HTR-8/SVneo (cell line): ENCODE data around the gene ATG16L2.
"Not testable (repeated sequence)": the region's sequence is repeated elsewhere in the genome, so short reads cannot be mapped to it uniquely, and the experiment has no call there.

Source experiments
- DNase-seq: peaks from one replicate; pipeline ENCODE4 v3.0.0; 2011; ENCODE audit warnings: low spot score, mixed read lengths; ENCODE audit not compliant: insufficient read length
- FAIRE-seq: peaks from 2 replicates; lab custom pipeline; 2011; peaks lifted over from hg19 to GRCh38; lab: Jason Lieb, UNC

ATG16L2 gene

GRCh38 chr11:72823105-72823804, 9.0 kb downstream of the ATG16L2 start:
- FAIRE-seq (no peak), DNase-seq (no peak)

DNA sequence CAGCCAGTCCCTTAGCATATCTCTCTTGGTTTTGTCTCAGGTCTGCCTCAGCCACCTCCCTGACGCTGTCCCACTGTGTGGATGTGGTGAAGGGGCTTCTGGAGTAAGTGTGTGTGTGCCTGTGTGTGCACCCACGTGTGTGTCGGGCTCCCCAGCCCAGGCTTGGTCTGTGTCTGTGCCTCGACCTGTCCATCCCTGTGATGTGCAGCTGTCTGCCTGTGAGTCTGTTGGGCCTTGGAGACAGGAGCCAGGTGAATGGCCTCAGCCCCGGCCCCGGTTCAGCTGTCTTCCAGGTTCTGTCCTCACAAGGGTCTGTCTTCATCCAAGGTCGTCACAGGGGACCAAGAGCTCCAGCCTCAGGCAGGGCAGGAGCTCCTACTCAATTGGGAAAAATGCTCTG, 9.8 kb downstream of the ATG16L2 start:
- FAIRE-seq (no peak), DNase-seq (no peak)

DNA sequence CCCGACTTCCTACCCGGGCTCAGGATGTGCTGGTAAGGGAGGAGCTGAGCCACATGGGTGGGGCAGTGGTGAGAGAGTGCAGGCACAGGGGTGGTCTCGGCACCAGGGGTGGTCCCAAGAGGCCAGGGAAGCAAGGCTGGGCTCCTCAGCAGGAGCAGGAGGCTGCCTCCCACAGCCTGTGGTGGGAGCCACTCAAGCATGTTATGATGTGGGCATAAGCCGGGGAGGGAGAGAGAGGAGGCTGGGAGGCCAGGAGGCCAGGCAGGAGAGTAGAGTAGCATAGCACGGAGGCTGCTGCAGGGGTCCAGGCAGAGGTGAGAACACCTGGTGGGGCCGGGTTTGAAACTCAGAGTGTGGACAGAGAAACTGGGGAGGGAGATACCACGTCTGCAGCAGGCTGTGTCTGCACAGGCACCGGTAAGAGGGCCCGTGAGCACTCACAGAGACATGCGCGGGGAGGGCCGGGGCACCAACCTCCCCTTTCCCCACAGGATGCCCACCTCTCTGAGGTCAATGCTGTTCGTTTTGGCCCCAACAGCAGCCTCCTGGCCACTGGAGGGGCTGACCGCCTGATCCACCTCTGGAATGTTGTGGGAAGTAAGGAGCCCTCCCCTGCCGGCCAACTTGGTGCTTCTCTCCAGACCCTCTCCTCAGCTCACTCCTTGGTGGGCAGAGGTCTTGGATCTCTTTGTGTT, 10.7 kb downstream of the ATG16L2 start:
- FAIRE-seq (no peak), DNase-seq (no peak)

DNA sequence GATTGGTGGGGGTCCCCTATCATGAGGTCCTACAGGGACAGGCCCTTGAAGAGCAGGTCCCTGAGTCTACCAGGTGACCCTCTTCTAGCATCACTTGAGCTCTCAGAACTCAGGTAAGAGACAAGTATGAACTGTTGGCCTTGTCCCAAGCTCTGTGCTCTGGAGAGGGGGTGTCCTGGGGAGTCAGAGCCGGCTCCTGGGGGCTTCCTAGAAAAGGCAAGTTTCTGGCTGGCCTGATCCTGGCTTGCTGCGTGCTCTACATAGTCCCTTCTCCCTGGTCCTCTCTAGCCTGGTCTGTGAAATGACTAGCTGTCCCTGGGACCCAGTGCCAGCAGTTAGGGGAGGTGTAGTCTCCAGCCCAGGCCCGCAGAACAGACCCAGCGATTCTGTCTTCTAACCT, 11.4 kb downstream of the ATG16L2 start:
- FAIRE-seq (no peak), DNase-seq (no peak)

DNA sequence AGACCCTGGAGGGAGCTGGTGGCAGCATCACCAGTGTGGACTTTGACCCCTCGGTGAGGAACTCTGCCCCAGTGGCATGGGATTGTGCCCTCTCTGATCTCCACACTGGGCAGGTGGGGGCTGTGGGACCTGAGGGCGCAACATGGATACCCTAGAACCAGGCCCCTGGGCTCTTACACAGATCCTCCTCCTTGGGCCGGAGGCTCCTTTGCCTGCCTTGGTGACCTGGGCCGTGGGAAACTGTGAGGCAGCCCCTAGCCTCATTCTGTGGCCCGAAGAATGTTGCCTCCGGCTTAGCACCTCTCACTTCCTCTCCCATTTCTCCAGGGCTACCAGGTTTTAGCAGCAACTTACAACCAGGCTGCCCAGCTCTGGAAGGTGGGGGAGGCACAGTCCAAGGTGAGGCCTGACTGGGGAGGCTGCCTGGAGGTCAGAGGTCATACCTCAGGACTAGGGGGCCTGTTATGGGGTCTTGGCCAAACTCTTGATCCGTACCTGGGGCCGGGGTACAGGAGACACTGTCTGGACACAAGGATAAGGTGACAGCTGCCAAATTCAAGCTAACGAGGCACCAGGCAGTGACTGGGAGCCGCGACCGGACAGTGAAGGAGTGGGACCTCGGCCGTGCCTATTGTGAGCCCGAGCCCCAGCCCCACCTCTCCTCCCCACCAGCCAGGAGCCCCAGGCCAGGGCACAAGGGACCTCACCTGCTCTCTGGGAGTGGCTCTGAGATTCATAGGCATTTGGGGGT, 12.2 kb downstream of the ATG16L2 start:
- no peak for DNase-seq
- FAIRE-seq = no peak

GRCh38 chr11:72826942-72827480, 12.8 kb downstream of the ATG16L2 start:
- no peak for DNase-seq
- FAIRE-seq = no peak

GRCh38 chr11:72827656-72828055, 13.4 kb downstream of the ATG16L2 start:
- DNase-seq, FAIRE-seq: not testable (repeated sequence)

DNA sequence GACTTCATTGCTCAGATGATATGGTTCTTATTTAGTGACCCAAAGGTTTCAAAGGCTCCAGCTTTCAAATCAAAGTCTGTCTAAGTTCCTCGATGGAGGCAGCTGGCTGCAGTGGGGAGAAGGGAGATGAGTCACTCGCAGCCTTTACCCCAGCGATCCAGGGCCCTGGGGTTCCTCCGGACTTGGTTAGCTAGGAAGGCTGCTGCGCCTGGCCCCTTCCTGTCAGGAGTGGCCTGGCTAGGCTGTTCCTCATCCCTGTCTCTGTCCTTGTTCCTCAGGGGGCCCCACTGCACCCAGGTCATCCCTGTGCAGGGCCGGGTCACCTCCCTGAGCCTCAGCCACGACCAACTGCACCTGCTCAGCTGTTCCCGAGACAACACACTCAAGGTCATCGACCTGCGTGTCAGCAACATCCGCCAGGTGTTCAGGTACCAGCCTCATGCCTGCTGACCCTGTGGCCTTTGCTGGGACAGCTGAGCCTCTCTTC, 13.9 kb downstream of the ATG16L2 start:
- DNase-seq (no peak), FAIRE-seq (peak; percentile 74)

DNA sequence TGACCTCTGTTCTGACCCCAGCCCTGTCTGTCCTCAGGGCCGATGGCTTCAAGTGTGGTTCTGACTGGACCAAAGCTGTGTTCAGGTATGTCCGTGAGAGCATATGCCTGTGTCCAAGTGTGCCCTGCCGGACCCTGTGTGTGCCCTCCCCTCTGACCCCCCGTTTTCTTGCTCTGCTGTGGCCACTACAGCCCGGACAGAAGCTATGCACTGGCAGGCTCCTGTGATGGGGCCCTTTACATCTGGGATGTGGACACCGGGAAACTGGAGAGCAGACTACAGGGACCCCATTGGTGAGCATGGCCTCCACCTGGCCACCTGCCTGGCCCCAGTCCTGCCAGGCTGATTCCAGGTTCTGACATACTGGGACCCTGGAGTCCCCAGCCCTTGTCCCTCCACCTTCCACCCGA, 14.5 kb downstream of the ATG16L2 start:
- FAIRE-seq = no peak

DNA sequence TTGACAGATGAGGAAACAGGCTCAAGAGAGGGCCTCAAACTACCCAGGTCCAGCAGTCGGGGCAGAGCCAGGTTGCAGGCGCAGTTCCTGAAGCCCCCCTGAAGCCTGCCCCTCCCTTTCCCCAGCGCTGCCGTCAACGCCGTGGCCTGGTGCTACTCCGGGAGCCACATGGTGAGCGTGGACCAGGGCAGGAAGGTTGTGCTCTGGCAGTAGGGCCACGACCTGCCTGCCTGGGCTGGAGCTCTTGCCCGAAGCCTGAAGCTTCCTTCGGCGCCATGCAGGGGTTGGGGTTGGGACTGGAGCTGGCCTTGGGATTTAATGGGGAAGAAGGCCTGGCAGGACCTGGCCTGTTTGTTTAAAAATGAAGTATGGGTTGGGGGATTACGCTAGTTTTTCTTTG, 15.0 kb downstream of the ATG16L2 start:
- FAIRE-seq (no peak), DNase-seq (no peak)

More for the DNA sequence above, 14.5 kb downstream of the ATG16L2 start:
- DNase-seq = no peak

GRCh38 chr11:72829884-72830533, 15.8 kb downstream of the ATG16L2 start:
- DNase-seq = no peak
- FAIRE-seq = no peak

DNA sequence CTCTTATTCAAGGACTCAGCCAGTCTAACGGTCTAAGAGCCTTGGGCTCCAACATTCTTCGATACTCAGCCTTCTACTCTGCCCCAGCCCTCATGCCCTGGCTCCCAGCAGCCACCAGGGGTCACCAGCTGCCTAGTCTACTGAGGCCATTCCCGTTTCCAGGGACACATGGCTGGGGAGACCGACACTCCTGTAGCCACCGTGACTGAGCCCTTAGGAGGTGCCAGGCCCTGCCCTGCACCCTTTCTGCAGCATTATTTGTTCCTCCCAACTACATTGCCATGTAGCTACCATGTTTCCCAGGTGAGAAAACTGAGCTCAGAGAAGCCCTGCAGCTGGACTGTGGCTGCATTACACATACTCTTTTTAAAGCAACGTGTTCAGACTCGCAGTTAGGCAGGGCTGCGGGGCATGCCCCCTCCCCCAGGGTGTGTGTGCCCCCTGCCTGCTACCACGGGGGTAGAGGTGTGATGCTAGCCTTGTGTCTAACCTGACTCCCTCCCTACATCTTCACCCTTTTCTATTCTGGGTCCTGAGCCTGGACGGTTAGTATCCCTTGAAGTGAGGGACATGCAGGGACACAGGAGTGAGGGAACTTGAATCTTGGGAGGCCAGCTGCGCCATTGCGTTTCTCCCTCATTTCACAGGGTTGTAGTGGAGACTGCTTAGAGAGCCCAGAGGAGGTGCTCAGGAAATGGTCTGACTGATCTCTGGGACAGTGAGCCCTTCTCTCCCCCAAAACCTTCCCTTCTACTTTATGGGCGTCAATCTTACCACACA, 17.5 kb downstream of the ATG16L2 start:
- FAIRE-seq = peak; percentile 97
- DNase-seq = peak; percentile 79

DNA sequence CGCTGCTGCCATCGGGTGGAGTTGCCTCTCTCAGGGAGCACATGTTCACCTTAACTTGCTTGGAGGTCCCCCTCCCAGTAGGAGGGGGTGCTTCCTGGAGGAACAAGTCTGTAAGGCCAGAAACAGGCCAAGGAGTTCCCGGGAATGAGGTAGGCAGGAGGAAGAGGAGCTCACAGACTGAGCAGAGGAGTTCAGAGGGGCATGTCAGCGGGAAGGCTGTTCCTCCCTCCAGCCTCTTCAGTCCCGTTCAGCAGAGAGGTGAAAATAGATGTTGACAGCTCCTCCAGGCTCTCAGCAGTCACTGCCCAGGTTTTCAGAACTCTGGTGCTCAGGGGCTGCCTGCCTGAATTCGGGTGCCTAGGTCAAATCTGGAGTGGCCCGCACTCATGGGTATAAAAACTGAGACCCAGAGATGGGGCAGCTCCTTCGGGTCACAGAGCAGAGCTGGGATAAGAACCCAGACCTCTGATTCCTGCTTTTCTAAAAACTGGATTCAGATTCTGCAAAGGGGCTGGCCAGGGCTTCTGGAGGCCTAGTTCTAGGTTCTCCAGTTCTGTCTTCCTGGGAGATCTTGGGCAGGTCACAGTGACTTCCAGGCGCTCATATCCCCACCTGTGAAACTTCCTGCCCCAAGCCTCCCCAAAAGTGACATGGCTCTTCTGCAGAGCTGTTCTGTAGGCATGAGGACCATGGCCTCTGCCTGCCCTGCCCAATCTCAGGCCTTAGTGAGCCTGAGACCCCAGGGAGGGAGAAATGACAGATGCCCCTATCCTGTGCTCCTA, 18.3 kb downstream of the ATG16L2 start:
- DNase-seq (no peak), FAIRE-seq (no peak)

GRCh38 chr11:72833083-72833733, 19.0 kb downstream of the ATG16L2 start:
- peak; percentile 31 for FAIRE-seq
- no peak for DNase-seq

DNA sequence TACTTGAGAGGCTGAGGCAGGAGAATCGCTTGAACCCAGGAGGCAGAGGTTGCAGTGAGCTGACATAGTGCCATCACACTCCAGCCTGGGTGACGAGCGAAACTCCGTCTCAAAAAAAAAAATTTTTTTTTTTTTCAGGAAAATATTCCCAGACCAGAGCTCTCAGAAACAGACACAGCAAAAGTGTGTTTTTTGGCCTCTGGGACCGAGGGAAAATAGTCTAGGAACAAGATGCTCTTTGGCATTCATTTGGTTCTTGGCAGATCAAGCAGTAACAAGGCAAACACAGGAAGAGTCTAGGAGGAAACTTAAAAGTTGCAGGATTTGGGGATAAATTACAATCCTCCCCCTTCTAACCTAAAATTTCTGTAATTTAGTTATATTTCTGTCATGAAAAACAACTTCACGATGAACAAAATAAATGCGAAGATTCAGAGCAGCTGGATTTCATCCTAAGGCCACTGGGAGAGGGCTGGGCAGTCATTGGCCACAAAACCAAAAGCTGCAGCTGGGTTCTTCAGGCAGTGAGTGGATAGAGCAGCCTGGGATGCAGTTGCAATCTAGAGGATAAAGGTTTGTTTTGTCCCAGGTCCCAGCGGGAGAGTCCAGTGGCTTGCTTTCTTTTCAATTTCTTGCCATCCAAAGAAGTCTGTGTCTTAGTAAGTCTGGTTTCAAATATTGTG, 19.7 kb downstream of the ATG16L2 start:
- FAIRE-seq (no peak), DNase-seq (no peak)

DNA sequence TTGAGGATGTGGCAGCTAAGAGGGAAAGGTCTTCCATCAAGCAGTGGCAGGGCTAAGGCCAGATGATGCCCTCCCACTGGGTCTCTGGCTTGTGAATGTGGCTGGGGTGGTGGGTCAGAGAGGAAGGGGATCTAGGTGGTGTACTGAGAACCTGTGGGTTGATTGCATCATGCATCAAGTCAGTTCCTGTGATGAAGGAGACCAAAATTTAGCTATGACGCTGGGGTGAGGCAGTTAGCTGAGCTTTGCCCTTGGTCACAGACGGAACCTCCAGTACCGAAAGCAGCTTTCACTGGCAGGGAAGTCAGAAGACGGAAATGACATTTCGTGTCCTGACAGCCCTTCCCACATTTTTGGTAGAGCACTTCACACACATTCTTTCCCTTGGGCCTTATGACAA, 20.7 kb downstream of the ATG16L2 start:
- FAIRE-seq = no peak
- DNase-seq = no peak

- FAIRE-seq (no peak), DNase-seq (no peak)
These were observed 21.9 kb downstream of the ATG16L2 start for GRCh38 chr11:72836111-72836510.
